ENCODE measurements around the gene ORM1. TPM values are rescaled to one million over a fixed set of nuclear protein-coding genes. Genes with fewer than 3 reads are reported as not detected.

The ORM1 gene
- total and polyA plus RNA-seq, 8 donors = 3.0 to 87.0 (median 5.9) TPM

DNA sequence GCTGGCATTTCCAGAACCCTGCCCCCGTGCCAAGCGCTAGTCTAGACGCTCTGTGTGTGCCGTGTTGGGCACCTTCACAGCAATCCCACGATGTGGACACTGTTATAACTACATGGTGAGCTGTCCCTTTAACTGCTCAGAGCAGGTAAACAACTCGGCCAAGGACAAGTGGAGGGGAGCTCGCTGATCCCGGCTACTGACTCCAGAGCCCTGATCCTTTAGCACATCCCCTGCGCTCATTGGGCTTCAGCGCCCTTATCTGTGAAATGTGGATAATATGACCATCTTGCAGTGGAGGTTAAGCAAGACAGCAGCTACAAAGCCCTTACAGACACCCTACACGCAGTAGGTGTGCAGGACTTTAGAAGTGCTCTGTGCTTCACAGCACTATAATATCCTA is 23.2 kb downstream of the ORM1 start:
- peaks cover 0 to 100% of the 10 kb centered on the region in 2 donors for H3K36me3 ChIP-seq
- no peak for DNase-seq
- TF ChIP-seq, protein P1, sequence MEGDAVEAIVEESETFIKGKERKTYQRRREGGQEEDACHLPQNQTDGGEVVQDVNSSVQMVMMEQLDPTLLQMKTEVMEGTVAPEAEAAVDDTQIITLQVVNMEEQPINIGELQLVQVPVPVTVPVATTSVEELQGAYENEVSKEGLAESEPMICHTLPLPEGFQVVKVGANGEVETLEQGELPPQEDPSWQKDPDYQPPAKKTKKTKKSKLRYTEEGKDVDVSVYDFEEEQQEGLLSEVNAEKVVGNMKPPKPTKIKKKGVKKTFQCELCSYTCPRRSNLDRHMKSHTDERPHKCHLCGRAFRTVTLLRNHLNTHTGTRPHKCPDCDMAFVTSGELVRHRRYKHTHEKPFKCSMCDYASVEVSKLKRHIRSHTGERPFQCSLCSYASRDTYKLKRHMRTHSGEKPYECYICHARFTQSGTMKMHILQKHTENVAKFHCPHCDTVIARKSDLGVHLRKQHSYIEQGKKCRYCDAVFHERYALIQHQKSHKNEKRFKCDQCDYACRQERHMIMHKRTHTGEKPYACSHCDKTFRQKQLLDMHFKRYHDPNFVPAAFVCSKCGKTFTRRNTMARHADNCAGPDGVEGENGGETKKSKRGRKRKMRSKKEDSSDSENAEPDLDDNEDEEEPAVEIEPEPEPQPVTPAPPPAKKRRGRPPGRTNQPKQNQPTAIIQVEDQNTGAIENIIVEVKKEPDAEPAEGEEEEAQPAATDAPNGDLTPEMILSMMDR (IDR thresholded peaks at IDR 0.05) = no peak
- H3K4me3 ChIP-seq = no peak overlapping the region
- intact Hi-C loops (cut with DNase I) = no loop called here
- no peaks in the 10 kb centered on the region for H3K27me3 ChIP-seq
- no peak overlapping the region for H3K27ac ChIP-seq
- no peaks in the 10 kb centered on the region for H3K9me3 ChIP-seq
- ATAC-seq = no peak
- H3K4me1 ChIP-seq = peaks cover 10 to 21% of the 10 kb centered on the region in 2 donors

DNA sequence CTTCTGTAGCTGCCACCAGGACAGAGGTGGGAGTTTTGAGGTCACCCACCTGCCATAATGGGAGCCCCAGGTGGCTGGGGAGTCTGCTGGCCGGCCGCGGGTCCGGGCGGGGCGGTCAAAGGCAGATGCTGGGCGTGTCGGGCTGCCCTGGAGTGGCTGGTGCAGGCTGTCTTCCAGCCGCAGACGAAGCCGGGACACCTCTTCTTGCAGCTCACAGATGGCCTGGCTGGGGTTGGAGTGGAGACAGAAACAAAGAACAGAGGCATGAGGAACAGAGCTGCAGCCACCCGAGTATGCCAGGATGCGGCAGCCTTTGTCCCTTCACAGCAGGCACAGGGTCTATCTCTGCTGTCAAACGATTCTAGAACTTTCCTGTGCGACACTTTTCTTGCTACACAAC is 24.8 kb downstream of the ORM1 start:
- DNase-seq (no peak), ATAC-seq (no peak)
- H3K9me3 ChIP-seq = no peaks in the 10 kb centered on the region
- TF ChIP-seq, protein P1 (IDR thresholded peaks at IDR 0.05) = no peak
- no peaks in the 10 kb centered on the region for H3K27me3 ChIP-seq
- H3K4me1 ChIP-seq = peaks cover 10 to 24% of the 10 kb centered on the region in 2 donors
- intact Hi-C loops (cut with DNase I) = no loop called here
- peaks cover 0 to 100% of the 10 kb centered on the region in 2 donors for H3K36me3 ChIP-seq
- H3K4me3 ChIP-seq = no peak overlapping the region
- H3K27ac ChIP-seq = no peak overlapping the region

DNA sequence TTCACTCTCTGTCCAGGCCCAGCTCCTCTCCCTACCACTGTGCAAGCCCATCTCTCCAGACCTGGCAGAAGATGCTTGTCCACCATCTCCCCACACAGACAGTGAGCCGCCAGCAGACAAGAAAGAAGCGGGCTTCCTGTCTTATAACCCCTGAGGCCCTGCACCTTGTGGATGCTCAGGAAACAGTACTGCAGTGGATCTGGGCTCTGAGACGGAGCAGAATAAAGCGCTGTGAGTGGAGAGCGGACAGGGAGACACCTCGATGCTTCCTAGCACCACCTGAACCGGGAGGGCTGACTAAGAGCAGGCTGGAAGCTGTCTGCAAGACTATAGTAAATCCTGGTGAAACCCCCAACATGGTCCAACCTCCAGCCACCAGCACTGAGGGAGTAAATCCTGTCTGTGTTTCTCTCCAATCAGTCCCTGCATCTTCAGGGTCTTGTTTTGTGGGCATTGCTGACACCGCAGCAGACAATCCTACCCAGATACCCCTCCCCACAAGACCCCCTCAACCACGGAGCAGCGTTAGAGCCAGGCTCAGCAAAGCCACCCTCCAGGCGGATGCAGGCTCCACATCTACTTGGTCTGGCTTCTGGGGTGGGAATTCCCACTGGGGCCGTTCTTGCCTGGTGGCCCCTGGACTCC is 25.5 kb downstream of the ORM1 start:
- peak overlapping the region; percentile 49 to 60 for H3K27ac ChIP-seq
- no peak for ATAC-seq
- H3K36me3 ChIP-seq = peaks cover 0 to 100% of the 10 kb centered on the region in 2 donors
- H3K4me1 ChIP-seq = peaks cover 10 to 24% of the 10 kb centered on the region in 2 donors
- no peaks in the 10 kb centered on the region for H3K9me3 ChIP-seq
- TF ChIP-seq, protein P1 (IDR thresholded peaks at IDR 0.05) = no peak
- no peaks in the 10 kb centered on the region for H3K27me3 ChIP-seq
- no peak overlapping the region for H3K4me3 ChIP-seq
- intact Hi-C loops (cut with DNase I) = no loop called here
- DNase-seq = no peak

DNA sequence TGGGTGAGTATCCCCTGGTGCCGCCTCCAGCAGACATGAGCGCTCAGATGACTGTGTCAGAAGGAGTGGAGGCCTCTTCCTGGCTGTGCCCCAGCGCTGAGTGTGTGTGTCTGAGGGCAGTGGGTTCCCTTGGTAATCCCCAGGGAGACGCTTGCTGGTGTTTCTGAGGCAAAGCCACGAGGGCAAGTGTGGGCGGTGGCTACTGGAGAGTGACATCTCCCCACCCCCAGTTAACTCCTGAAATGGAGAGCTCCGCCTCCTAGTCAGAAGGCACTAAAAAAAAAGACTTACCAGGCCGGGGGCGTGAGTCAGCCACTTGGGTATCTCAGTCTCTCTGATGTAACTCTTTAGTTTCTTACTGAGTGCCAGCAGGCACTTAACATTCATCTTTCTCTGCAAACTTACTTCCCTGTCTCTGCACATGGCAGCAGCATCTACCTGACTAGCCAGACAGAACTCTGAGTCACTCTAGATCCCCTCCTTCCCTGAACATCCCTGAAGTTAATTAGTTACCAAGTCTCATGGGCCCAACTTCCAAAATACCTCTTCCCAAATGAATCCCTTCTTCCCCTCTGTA is 26.1 kb downstream of the ORM1 start:
- H3K36me3 ChIP-seq = peaks cover 0 to 100% of the 10 kb centered on the region in 2 donors
- H3K4me3 ChIP-seq = no peak overlapping the region
- no peaks in the 10 kb centered on the region for H3K9me3 ChIP-seq
- peaks cover 10 to 24% of the 10 kb centered on the region in 2 donors for H3K4me1 ChIP-seq
- peak overlapping the region; percentile 49 to 60 for H3K27ac ChIP-seq
- no peaks in the 10 kb centered on the region for H3K27me3 ChIP-seq
- TF ChIP-seq, protein P1 (IDR thresholded peaks at IDR 0.05) = no peak
- intact Hi-C loops (cut with DNase I) = no loop called here
- peak; percentile 96 for ATAC-seq
- peak in 3 of 4 donors; percentile 59 to 92 (median 89) for DNase-seq

DNA sequence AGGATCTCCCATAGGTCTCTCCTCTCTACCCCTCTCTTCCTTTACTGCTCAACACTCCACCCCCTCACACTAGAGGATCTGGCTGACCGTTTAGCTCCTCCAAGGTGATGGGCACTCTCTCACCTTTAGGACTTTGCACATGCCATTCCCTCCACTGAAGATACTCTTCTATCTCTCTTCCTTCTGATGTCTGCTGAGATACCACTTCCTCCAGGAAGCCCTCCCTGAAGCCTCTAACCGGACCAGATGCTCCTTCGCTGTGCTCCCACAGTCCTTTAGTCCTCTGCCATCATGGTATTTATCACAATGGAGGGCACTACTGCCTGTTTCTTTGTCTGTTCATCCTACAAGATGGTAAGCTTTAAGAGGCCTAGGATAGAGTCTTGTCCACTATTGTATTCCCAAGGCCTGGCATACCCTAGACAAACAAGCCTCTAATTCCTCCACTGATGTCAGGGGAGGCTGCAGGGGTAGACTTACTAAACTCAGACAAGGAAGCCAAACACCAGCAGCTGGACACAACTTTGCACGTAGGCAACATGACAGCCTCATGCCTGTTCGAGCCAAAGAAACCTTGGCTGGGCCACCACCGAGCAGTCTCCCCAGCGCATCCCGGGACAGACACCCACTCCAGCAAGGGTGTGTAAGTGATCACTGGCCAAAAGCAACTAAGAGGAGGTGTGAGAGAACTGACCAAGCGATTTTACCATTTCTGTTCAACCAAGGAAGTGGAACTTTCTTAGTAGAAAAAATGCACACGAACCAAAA is 27.0 kb downstream of the ORM1 start:
- Histone ChIP-seq H3K4me3 (no peak overlapping the region), H3K27ac (peak overlapping the region; percentile 22 to 60)

More for the DNA sequence above, 27.0 kb downstream of the ORM1 start:
- TF ChIP-seq, protein P1 (IDR thresholded peaks at IDR 0.05) = no peak
- H3K27me3 ChIP-seq = no peaks in the 10 kb centered on the region
- no peak for DNase-seq
- H3K9me3 ChIP-seq = no peaks in the 10 kb centered on the region
- ATAC-seq = no peak
- peaks cover 0 to 100% of the 10 kb centered on the region in 2 donors for H3K36me3 ChIP-seq
- intact Hi-C loops (cut with DNase I) = no loop called here
- H3K4me1 ChIP-seq = peaks cover 10 to 24% of the 10 kb centered on the region in 2 donors

Data from left lung (tissue), 10 donors.